GM18526 (cell line): ENCODE data around the gene SMPD2.

ENCODE experiments used
- POLR2A ChIP-seq: IDR thresholded peaks from 3 replicates; pipeline ENCODE4 v1.6.1; 2011; ENCODE audit not compliant: insufficient read length; ENCODE audit errors: extremely low read depth

SMPD2 gene

DNA sequence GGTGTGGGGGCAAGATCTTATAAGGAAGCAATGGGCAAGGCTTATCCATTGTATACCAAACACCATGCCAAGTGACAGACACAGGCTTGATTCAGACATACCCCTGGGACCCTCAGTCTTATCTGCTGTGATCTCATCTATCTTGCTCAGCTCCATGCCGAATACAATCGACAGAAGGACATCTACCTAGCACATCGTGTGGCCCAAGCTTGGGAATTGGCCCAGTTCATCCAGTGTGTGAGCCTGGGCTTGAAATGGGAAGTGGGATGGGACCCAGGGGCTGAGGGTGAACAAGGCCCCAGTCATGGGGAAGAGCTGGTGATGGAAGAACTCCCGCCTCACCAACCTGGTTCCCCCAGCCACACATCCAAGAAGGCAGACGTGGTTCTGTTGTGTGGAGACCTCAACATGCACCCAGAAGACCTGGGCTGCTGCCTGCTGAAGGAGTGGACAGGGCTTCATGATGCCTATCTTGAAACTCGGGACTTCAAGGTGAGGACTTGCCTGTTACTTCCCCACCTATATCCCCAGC, 1.9 kb downstream of the SMPD2 start:
- no peak for TF ChIP-seq POLR2A

GRCh38 chr6:109443425-109443950, 3.0 kb downstream of the SMPD2 start:
- TF ChIP-seq POLR2A = no peak

DNA sequence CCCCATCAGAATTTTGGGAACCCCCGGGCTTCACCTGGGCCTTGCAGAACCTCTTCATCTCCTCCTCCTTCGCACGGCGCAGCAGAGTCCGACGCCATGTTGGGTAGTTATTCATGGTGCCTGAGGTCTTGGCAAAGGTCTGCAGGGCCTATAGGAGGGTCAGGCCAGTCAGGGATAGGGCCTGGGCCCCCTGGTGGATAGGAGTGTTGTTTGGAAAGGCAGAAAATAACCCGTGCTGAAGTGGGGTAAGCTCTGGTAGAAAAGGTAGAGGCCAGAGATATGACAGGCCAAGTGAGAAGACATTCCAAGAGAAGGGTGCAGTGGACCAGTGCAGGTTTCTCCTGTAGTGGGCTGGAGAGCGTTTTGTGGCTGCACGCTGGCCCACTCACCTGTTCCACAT, 4.9 kb downstream of the SMPD2 start:
- TF ChIP-seq POLR2A = no peak

GRCh38 chr6:109446072-109446471, 5.5 kb downstream of the SMPD2 start:
- TF ChIP-seq POLR2A = no peak

DNA sequence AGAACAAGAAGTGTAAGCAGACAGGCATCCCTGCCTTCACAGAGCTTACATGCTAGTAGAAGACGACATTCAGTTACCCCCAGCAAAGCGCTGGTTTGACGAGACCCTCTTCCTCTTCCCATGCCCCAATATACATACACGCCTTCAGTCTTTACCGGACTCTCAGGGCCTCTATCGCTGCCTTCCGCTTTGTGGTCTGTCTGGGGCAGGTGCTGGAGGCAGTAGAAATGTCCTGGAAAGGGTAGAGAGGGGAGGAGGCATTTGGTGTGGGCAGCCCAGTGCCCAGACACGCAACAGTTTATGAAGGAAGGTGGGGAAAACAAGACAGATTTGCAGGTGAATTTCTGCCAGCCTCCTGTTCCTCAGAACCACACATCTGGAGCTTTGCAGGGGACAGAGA, 6.0 kb downstream of the SMPD2 start:
- no peak for TF ChIP-seq POLR2A

- TF ChIP-seq POLR2A = no peak
Observed at GRCh38 chr6:109447087-109447486, 6.6 kb downstream of the SMPD2 start.

DNA sequence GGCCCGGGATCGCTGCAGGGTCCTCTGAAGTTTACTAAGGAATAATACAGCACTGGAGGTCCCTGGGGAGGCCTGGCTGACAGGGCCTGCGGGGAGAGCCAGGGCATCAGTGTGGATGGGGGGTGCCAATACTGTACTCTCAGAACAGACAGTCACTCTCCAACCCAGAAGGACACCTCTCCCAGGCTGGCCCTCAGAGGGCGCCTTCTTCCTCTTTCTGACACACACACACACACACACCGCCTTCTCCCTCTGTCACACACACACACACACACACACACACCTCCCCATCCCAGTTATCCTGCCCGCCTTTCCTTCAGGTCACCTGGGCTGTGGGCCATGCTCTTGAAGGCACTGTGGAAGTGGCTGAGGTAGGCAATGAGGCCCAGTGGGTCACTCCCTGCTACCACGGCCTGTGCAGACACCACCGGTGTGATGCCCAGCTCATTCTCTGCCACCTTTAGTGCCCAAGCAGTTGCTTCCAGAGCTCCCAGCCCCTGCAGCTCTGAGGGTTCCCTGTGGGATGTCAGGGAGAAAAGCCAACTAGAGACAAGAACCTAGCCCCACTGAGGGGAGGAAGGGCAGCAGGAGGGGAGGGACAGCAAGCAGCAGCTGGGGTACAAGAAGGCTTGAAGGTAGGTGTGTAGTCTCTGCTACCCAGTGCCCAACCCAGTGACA, 7.5 kb downstream of the SMPD2 start:
- no peak for TF ChIP-seq POLR2A

DNA sequence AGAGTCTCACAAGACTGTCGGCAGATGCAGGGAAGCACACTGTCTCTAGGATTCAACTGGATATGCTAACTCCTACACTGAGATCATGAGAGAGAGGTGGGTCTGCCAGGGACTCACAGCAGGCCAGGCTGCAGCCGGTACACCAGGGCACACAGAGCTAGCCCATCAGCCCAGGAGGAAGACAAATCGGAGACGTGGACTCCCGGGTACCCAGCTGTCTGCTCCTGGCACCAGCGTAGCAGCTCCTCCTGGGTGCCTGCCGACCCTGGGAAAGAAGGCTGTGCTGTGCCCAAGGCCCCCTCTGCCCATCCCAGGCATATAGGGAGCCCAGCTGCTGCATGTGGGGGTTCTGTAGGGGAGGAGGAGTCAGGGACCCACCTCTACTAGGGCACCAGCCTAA, 8.1 kb downstream of the SMPD2 start:
- no peak for TF ChIP-seq POLR2A

- TF ChIP-seq POLR2A = no peak
Observed at GRCh38 chr6:109449064-109449794, 8.7 kb downstream of the SMPD2 start.

- no peak for TF ChIP-seq POLR2A
Observed at GRCh38 chr6:109449795-109450673, 9.5 kb downstream of the SMPD2 start.

GRCh38 chr6:109450801-109451200, 10.3 kb downstream of the SMPD2 start:
- no peak for TF ChIP-seq POLR2A

DNA sequence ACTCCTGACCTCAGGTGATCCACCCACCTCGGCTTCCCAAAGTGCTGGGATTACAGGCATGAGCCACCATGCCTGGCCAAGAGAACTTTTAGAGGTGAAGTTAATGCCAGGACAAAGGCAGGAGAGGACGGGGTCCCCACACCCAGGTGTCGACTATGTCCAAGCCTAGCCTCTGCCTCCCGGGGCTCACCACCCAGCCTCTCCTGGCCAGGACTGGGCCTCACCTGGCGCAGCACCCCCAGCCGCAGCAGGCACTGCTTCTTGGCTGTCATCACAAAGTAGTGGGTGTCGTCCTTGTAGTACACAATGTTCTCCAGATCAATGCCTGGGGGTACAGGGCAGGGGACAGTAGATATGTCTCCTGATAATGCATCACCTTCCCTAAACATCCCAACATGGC, 10.9 kb downstream of the SMPD2 start:
- TF ChIP-seq POLR2A = no peak

DNA sequence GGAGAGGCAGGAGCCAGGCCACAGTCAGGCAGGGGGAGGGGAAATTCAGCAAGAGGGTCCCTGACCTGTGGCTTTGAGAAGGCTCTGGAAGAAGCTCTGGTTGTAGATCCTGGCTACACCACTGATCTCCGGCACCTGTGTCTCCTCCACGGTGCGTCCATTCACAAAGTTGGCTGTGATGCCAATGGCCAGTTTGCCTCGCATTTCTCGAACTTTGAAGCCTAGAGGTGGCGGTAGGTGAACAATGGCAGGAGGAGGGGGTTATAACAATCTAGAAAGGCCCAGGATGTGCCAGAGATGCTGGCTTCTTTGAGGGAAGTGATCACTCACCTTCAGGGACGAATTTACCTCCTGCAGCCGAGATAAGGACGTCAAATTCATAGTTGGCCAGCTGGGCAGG, 11.7 kb downstream of the SMPD2 start:
- no peak for TF ChIP-seq POLR2A

- no peak for TF ChIP-seq POLR2A
Observed at GRCh38 chr6:109453156-109453555, 12.6 kb downstream of the SMPD2 start.
